PC-9 (cell line): Measurements from ENCODE around the gene NFKB2. TPM values are rescaled to one million over a fixed set of nuclear protein-coding genes. Genes with fewer than 3 reads are reported as not detected.

Experiments
- BruUV-seq: library from RNA; stranded (reverse); fragments of 400-500 nt; replicated peaks from 2 replicates; lab custom pipeline; 2021; lab: Mats Ljungman, UMichigan
- CTCF ChIA-PET: fragments of 300-600 bp; sonication (Branson Sonifier 250); formaldehyde crosslinking; loops from one replicate; lab custom pipeline; 2022; ENCODE audit warnings: antibody characterized with exemption; lab: Charles Lee
- POLR2A ChIA-PET: fragments of 300-600 bp; sonication (Branson Sonifier 250); formaldehyde crosslinking; loops from one replicate; lab custom pipeline; 2022; ENCODE audit warnings: antibody characterized with exemption; ENCODE audit not compliant: unreplicated experiment; lab: Charles Lee
- DNase-seq, 2 experiments: peaks; one replicate each; pipeline versions ENCODE4 v3.0.0 to v3.0.0-alpha.2; 2015 to 2022; ENCODE audit warnings: mixed read lengths in 1 of 2
- H2AFZ ChIP-seq: fragments of 200-600 bp; sonication (generic); 2 replicates; pipeline ENCODE4 v1.8.1; 2017; ENCODE audit warnings: antibody characterized with exemption
- H3F3A ChIP-seq: fragments of 200-600 bp; sonication (generic); 2 replicates; pipeline ENCODE4 v1.8.1; 2017; ENCODE audit warnings: antibody characterized with exemption, mild to moderate bottlenecking, low read depth; ENCODE audit not compliant: insufficient read depth
- H3K27ac ChIP-seq: fragments of 200-600 bp; sonication (generic); 2 replicates; pipeline ENCODE4 v1.6.1; 2016; ENCODE audit warnings: mixed run types
- H3K27me3 ChIP-seq: fragments of 200-600 bp; sonication (generic); 2 replicates; pipeline ENCODE4 v1.6.1; 2016; ENCODE audit warnings: low read depth, mixed run types; ENCODE audit not compliant: insufficient read depth
- H3K36me3 ChIP-seq: fragments of 200-600 bp; sonication (generic); 2 replicates; pipeline ENCODE4 v1.6.1; 2016; ENCODE audit warnings: low read depth, mixed run types
- H3K4me1 ChIP-seq: fragments of 200-600 bp; sonication (generic); replicated peaks from 2 replicates; pipeline ENCODE4 v1.6.1; 2016; ENCODE audit warnings: mixed run types; ENCODE audit not compliant: insufficient read depth
- H3K4me2 ChIP-seq: fragments of 200-600 bp; sonication (generic); 2 replicates; pipeline ENCODE4 v1.6.1; 2017; ENCODE audit warnings: mixed run types
- H3K4me3 ChIP-seq: fragments of 200-600 bp; sonication (generic); 2 replicates; pipeline ENCODE4 v1.6.1; 2016; ENCODE audit warnings: mixed run types
- H3K79me2 ChIP-seq: fragments of 200-600 bp; sonication (generic); 2 replicates; pipeline ENCODE4 v1.6.1; 2017; ENCODE audit warnings: low read depth, mixed run types
- H3K9me2 ChIP-seq: fragments of 200-600 bp; sonication (generic); 2 replicates; pipeline ENCODE4 v1.8.1; 2017; ENCODE audit warnings: mild to moderate bottlenecking; ENCODE audit not compliant: insufficient read depth
- H3K9me3 ChIP-seq: fragments of 200-600 bp; sonication (generic); 2 replicates; pipeline ENCODE4 v1.8.1; 2016; ENCODE audit warnings: low read depth; ENCODE audit not compliant: insufficient read depth
- H4K20me1 ChIP-seq: fragments of 200-600 bp; sonication (generic); 2 replicates; pipeline ENCODE4 v1.8.1; 2017; ENCODE audit not compliant: insufficient read depth
- CTCF ChIP-seq: fragments of 200-600 bp; sonication (generic); conservative IDR thresholded peaks from 2 replicates; pipeline ENCODE4 v1.6.1; 2017; ENCODE audit warnings: mixed run types, antibody characterized with exemption, mild to moderate bottlenecking, moderate library complexity
- EZH2 ChIP-seq: fragments of 200-600 bp; sonication (generic); IDR thresholded peaks from 2 replicates; pipeline ENCODE4 v1.8.0; 2017; ENCODE audit warnings: antibody characterized with exemption, low read depth
- intact Hi-C: fragments of 100-400 bp; cut with micrococcal nuclease; formaldehyde crosslinking; loops from one replicate; pipeline ENCODE4 v1.10.0; 2022; ENCODE audit not compliant: unreplicated experiment
- total RNA-seq: library from RNA; stranded (reverse); gene quantifications from 2 replicates; pipeline ENCODE4 v1.2.3, GENCODE V29; 2021

NFKB2 gene
- total RNA-seq, 1 experiment from 2014 or later, result 26.3 TPM

DNA sequence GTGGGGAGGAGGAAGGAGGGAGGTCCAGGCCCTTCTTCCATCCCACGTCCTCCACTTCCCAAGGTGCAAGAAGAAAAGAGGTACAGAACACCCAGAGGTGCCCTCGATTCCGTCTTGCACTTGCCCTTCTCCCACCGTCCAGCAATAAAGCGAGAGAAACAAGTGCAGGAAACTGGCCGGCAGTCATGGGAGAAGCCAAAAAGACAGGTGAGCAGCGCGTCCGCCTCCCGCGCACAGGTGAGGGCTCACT is 54.5 kb downstream of the NFKB2 start:
- Histone ChIP-seq H3K9me2 (no peaks in the 10 kb centered on the region), H3K79me2 (peaks cover 20% of the 10 kb centered on the region), H3K36me3 (no peaks in the 10 kb centered on the region), H3K27ac (peak overlapping the region; percentile 59), H3K4me1 (peaks cover 17% of the 10 kb centered on the region), H2AFZ (peak overlapping the region; percentile 80), H3K27me3 (no peaks in the 10 kb centered on the region), H3K9me3 (no peaks in the 10 kb centered on the region), H4K20me1 (no peaks in the 10 kb centered on the region), H3K4me2 (peak overlapping the region; percentile 78), H3F3A (peaks cover 7% of the 10 kb centered on the region; the same call in 1 of the 2 replicates), H3K4me3 (peak overlapping the region; percentile 77)
- TSS peak; percentile 41 for BruUV-seq
- DNase-seq, result no peak
- no peak for TF ChIP-seq CTCF
- no peak for TF ChIP-seq EZH2
- ChIA-PET POLR2A (interaction anchor here (0.6 to 0.8 kb wide), 2 partner anchors 253 to 276 kb away, joined by 5 to 7 read pairs; no protein-coding TSS in a partner anchor), CTCF (no interaction called here)
- intact Hi-C loops, result no loop called here

DNA sequence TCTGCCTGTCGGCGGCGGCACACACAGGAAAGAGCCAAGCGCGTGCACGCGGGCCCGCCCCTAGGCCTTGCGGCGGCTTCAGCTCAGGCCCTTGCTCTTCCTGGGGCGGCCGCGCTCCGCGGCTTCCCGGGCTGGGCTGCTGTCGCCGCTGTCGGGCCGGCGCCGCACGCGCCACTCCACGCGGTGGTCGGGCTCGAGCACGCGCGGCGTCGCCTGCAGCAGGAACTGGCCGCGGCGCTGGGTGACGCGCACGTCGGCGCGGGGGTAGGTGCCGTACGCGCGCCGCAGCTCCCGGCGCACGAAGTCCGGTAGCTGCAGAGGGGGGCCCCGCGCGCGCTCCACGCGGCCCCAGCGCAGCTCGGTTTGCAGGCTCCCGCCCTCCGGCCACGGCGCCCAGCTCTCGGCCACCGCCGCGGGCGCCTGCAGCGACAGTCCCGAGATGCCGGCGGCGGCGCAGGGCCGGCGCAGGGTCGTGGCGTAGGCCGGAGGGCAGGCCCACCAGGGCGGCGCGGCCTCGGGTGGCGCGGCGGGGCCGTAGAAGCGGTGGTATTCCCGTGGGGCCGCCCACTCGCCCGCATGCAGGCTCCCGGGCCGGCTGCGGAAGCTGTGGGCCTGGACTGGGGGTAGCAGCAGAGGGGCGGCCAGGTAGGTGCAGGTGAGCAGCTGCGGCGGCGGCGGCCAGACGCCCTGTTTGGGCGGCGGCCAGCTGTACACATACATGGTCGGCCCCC is 55.0 kb downstream of the NFKB2 start:
- ChIA-PET CTCF (no interaction called here), POLR2A (interaction anchor here (0.5 to 0.8 kb wide), 4 partner anchors 11 to 276 kb away, joined by 3 to 10 read pairs (median 6); partner anchors contain the start of gene FBXL15)
- no peaks in the 10 kb centered on the region for H3K9me3 ChIP-seq
- intact Hi-C loops, result no loop called here
- DNase-seq, result peak; percentile 50 to 82
- peaks cover 20% of the 10 kb centered on the region for H3K79me2 ChIP-seq
- peak overlapping the region; percentile 78 for H3K4me2 ChIP-seq
- H3K27me3 ChIP-seq, result no peaks in the 10 kb centered on the region
- TF ChIP-seq EZH2, result no peak
- TF ChIP-seq CTCF, result no peak
- H3F3A ChIP-seq, result peaks cover 7% of the 10 kb centered on the region; the same call in 1 of the 2 replicates
- BruUV-seq, result no TSS peak
- H3K4me1 ChIP-seq, result peaks cover 17% of the 10 kb centered on the region
- no peaks in the 10 kb centered on the region for H3K36me3 ChIP-seq
- peak overlapping the region; percentile 59 for H3K27ac ChIP-seq
- peak overlapping the region; percentile 80 for H2AFZ ChIP-seq
- H4K20me1 ChIP-seq, result no peaks in the 10 kb centered on the region
- no peaks in the 10 kb centered on the region for H3K9me2 ChIP-seq
- H3K4me3 ChIP-seq, result peak overlapping the region; percentile 77

DNA sequence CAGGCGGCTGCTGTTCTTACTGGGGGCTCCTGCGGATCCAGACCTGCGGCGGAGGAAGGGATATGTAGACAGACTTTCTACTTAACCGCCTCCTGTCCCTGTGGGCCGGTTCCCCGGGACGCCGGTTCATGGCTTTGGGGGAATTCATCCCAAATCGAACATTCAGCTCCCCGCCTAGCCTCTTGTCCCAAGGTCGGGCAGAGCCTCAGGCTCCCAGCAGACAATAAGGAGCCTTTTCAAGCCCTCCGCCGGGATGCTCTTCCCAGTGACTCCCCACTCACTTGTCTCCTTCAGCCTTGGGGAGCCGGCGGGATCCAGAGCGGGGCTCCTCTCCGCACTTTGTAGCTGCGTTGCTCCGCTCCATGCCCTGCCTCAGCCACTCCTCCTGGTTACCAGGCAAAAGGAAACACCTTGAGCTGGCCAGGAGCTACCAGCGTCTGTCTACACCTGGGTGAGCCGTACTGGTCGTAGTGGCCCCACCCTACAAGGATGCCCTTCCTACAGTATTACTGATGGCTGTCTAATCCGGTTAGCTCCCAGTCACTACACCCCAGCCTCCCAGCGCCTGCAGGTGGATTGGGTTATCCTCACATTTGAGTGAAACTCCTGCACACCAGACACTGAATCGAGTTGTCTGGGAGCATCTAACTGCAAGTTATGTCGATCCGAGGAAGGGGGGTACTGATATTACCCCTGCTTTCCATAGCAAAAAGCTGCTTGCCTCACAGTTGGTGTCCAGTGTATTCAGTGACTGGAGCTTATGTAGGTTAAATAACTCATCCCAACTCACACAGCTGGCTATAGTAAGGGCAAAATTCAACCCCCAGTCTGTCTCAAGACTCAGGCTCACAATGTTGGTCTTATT is 55.8 kb downstream of the NFKB2 start, which contains the start of gene C10orf95:
Gene C10orf95 (minus strand): TSS at position 439 of the 865 bp plus-strand sequence. CDS start 450 bp downstream, outside the sequence.
- Histone ChIP-seq H3K27ac (no peak within 1 kb of the TSS), H3K36me3 (no peaks in the 10 kb centered on the region), H3K4me1 (peaks cover 17% of the 10 kb centered on the region), H4K20me1 (no peaks in the 10 kb centered on the region), H3K4me2 (peak within 1 kb of the TSS; percentile 78), H3K9me3 (no peaks in the 10 kb centered on the region), H3K9me2 (no peaks in the 10 kb centered on the region), H3K4me3 (peak within 1 kb of the TSS; percentile 77), H3F3A (peaks cover 7% of the 10 kb centered on the region; the same call in 1 of the 2 replicates), H3K27me3 (no peaks in the 10 kb centered on the region), H2AFZ (peak within 1 kb of the TSS; percentile 75), H3K79me2 (peaks cover 20% of the 10 kb centered on the region)
- no TSS peak for BruUV-seq
- CTCF ChIA-PET, result no interaction called here
- TF ChIP-seq CTCF, result no peak
- TF ChIP-seq EZH2, result no peak
- intact Hi-C loops, result no loop called here
- POLR2A ChIA-PET, result interaction anchor here (0.5 to 0.6 kb wide), 2 partner anchors 10 to 31 kb away, joined by 3 to 10 read pairs; partner anchors contain the start of gene FBXL15
- peak; percentile 13 to 42 for DNase-seq
